Right lobe of liver (tissue), 6 donors: ENCODE data around the gene TLR9. TPM values are rescaled to one million over a fixed set of nuclear protein-coding genes. Genes with fewer than 3 reads are reported as not detected.

Experiments
- ATAC-seq, 4 donors: fragments of 200-7000 bp; cut with Tn5 transposase; one replicate each; pipeline ENCODE4 v1.9.1; 2020; ENCODE audit warnings: mild to moderate bottlenecking in 4 of 4, moderate library complexity in 4 of 4
- DNase-seq, 3 donors: peaks; one replicate each; pipeline ENCODE4 v3.0.0-alpha.2; 2020
- H3K27ac ChIP-seq, 3 donors: fragments of 200-600 bp; one replicate each; pipeline ENCODE4 v1.8.0; 2022
- H3K27me3 ChIP-seq, 2 donors: fragments of 200-600 bp; one replicate each; pipeline ENCODE4 v1.8.0; 2022
- H3K36me3 ChIP-seq, 4 donors: fragments of 200-600 bp; sonication (generic) in 1 of 4; one replicate each; pipeline versions ENCODE4 v1.5.1 to v1.8.0; 2017 to 2022; ENCODE audit warnings: control low read depth in 1 of 4
- H3K4me1 ChIP-seq, 4 donors: fragments of 200-600 bp; sonication (generic) in 1 of 4; one replicate each; pipeline versions ENCODE4 v1.5.1 to v1.8.0; 2017 to 2022; ENCODE audit warnings: control low read depth in 1 of 4
- H3K4me3 ChIP-seq, 3 donors: fragments of 200-600 bp; one replicate each; pipeline ENCODE4 v1.8.0; 2022
- H3K9me3 ChIP-seq, 4 donors: fragments of 200-600 bp; sonication (generic) in 1 of 4; one replicate each; pipeline versions ENCODE4 v1.5.1 to v1.8.0; 2017 to 2022; ENCODE audit warnings: control low read depth in 1 of 4
- POLR2A ChIP-seq: fragments of 450-650 bp; IDR thresholded peaks from one replicate; pipeline ENCODE4 v1.6.1; 2017; ENCODE audit warnings: antibody characterized with exemption, mild to moderate bottlenecking
- WGBS: methylation state at CpG from one replicate; pipeline ENCODE4 v1.1.6; 2018; ENCODE audit warnings: low coverage, low lambda C conversion rate; ENCODE audit not compliant: insufficient coverage; ENCODE audit errors: missing lambda C conversion rate; 5-methylcytosine and 5-hydroxymethylcytosine counted together
- intact Hi-C, 2 donors: fragments of 100-400 bp; cut with DNase I; formaldehyde crosslinking; loops; one replicate each; pipeline versions ENCODE4 v1.11.2 to v1.14.1; 2022
- total RNA-seq, 6 experiments: library from RNA; depleted of rRNA in 2 of 6; stranded (reverse); fragments of >200 nt in 2 of 6; fragmentation: NEBNext Ultra II Directional in 3 of 6; extraction: Animal tissue kit (Norgen Biotek cat#: 25700) in 3 of 6; gene quantifications; one replicate each; pipeline versions ENCODE4 v1.1.0 to v1.2.4, GENCODE V29; 2016 to 2023
- TF ChIP-seq, protein P1 (sequence below), 4 donors: fragments of 200-600 bp in 3 of 4; fragments of 450-650 bp in 1 of 4; IDR thresholded peaks; one replicate each; pipeline versions ENCODE4 v1.5.1 to v1.8.0; 2016 to 2022; ENCODE audit warnings: antibody characterized with exemption in 4 of 4, mild to moderate bottlenecking in 2 of 4
- donor health status: DM: no; HTN: yes; CAD: no.
- donor health status: DM: no; HTN: no; CAD: no.
- donor health status: DM: no; HTN: no; CAD: no.
- donor health status: DM: no; HTN: yes; CAD: no.
- donor health status: DM: no; HTN: yes; CAD: no.

The TLR9 gene
- total RNA-seq, 6 experiments from 2014 or later = 0.12 to 0.59 (median 0.24) TPM; not detected in 2

GRCh38 chr3:52269776-52270175, 44.3 kb upstream of the TLR9 start:
- Histone ChIP-seq H3K4me1 (peaks cover 0 to 34% (median 11%) of the 10 kb centered on the region in 4 donors), H3K27ac (peak overlapping the region in 2 of 3 donors; percentile 36 to 39), H3K4me3 (no peak overlapping the region), H3K36me3 (peaks cover 0 to 49% (median 17%) of the 10 kb centered on the region in 4 donors), H3K27me3 (no peaks in the 10 kb centered on the region), H3K9me3 (no peaks in the 10 kb centered on the region)
- TF ChIP-seq POLR2A = no peak
- TF ChIP-seq, protein P1, sequence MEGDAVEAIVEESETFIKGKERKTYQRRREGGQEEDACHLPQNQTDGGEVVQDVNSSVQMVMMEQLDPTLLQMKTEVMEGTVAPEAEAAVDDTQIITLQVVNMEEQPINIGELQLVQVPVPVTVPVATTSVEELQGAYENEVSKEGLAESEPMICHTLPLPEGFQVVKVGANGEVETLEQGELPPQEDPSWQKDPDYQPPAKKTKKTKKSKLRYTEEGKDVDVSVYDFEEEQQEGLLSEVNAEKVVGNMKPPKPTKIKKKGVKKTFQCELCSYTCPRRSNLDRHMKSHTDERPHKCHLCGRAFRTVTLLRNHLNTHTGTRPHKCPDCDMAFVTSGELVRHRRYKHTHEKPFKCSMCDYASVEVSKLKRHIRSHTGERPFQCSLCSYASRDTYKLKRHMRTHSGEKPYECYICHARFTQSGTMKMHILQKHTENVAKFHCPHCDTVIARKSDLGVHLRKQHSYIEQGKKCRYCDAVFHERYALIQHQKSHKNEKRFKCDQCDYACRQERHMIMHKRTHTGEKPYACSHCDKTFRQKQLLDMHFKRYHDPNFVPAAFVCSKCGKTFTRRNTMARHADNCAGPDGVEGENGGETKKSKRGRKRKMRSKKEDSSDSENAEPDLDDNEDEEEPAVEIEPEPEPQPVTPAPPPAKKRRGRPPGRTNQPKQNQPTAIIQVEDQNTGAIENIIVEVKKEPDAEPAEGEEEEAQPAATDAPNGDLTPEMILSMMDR (IDR thresholded peaks at IDR 0.05) = no peak
- ATAC-seq (no peak), DNase-seq (no peak)
- 51% methylated on average over 3 of the region's 3 CpGs for WGBS
- intact Hi-C loops = no loop called here

DNA sequence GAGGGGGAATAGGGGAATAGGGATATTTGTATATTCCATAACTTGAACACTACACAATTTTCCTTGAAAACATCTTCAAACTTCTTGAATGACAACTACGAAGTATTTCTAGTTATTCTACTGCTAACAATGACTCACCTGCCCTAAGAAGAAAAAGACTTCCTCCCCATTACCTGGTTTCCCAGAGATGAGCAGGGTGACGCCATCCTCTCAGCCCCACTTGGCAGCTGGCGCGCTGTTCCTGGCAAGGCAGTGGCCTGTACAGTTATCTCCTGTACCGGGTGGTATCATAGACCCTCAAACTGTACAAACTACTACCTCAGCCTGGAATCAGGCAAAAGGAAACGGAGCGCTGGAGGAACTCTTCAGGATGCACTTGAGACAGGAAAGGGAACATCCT, 42.6 kb upstream of the TLR9 start:
- no peak for TF ChIP-seq POLR2A
- TF ChIP-seq, protein P1 (IDR thresholded peaks at IDR 0.05) = no peak
- ATAC-seq (peak in 1 of 4 donors; percentile 51), DNase-seq (no peak)
- H3K27me3 ChIP-seq = no peaks in the 10 kb centered on the region
- H3K4me1 ChIP-seq = peaks cover 0 to 35% (median 10%) of the 10 kb centered on the region in 4 donors
- 66% methylated on average over 6 of the region's 7 CpGs for WGBS
- peaks cover 0 to 66% (median 25%) of the 10 kb centered on the region in 4 donors for H3K36me3 ChIP-seq
- no peak overlapping the region for H3K4me3 ChIP-seq
- no peak overlapping the region for H3K27ac ChIP-seq
- intact Hi-C loops = no loop called here
- H3K9me3 ChIP-seq = no peaks in the 10 kb centered on the region

DNA sequence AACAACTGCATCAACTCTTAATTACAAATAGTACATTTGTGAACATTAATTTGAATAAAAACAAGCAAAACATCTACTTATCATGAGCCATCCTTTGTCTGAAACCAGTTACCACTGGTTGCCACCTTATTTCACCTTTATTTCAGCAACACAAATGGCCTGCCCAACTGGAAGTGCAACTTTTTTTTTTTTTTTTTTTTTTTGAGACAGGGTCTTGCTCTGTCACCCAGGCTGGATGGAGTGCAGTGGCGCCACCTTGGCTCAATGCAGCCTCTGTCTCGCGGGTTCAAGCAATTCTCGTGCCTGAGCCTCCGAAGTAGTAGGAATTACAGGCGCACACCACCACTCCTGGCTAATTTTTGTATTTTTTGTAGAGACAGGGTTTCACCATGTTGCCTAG, 39.9 kb upstream of the TLR9 start:
- WGBS = 100% methylated on average over 6 of the region's 6 CpGs
- H3K9me3 ChIP-seq = no peaks in the 10 kb centered on the region
- peak in 2 of 4 donors; percentile 14 to 20 for ATAC-seq
- TF ChIP-seq, protein P1 (IDR thresholded peaks at IDR 0.05) = no peak
- no peak for TF ChIP-seq POLR2A
- peaks cover 0 to 93% (median 37%) of the 10 kb centered on the region in 4 donors for H3K36me3 ChIP-seq
- intact Hi-C loops = no loop called here
- DNase-seq = no peak
- no peak overlapping the region for H3K4me3 ChIP-seq
- no peak overlapping the region for H3K27ac ChIP-seq
- peaks cover 0 to 17% (median 0%) of the 10 kb centered on the region in 4 donors for H3K4me1 ChIP-seq
- H3K27me3 ChIP-seq = no peaks in the 10 kb centered on the region

- H3K36me3 ChIP-seq = peaks cover 14 to 96% (median 60%) of the 10 kb centered on the region in 4 donors
- DNase-seq (no peak), ATAC-seq (no peak)
- no peak overlapping the region for H3K27ac ChIP-seq
- H3K4me3 ChIP-seq = no peak overlapping the region
- TF ChIP-seq, protein P1 (IDR thresholded peaks at IDR 0.05) = no peak
- intact Hi-C loops = no loop called here
- H3K4me1 ChIP-seq = peaks cover 0 to 4% (median 0%) of the 10 kb centered on the region in 4 donors
- H3K9me3 ChIP-seq = no peaks in the 10 kb centered on the region
- no peaks in the 10 kb centered on the region for H3K27me3 ChIP-seq
These were observed 37.0 kb upstream of the TLR9 start for GRCh38 chr3:52262447-52262846.

DNA sequence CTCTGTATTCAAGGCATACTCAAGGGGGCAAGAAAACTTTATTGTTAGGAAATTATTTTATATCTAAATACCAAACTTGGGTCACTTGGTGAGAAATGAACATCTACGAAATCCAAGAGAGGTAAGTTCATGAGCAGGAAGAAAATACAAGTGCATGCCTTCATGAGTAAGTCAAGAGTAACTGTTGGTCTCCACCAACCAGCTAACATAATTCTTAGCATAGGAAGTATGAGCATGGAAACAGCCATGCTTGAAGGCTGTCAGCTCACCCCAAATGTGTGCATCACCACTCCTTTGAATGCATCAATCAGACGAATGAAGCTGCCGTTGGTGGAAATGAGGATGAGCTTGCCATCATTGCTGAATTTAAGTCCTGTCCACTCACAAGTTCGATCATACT, 34.0 kb upstream of the TLR9 start:
- H3K27me3 ChIP-seq = no peaks in the 10 kb centered on the region
- peaks cover 0 to 4% (median 0%) of the 10 kb centered on the region in 4 donors for H3K4me1 ChIP-seq
- no peak for TF ChIP-seq POLR2A
- TF ChIP-seq, protein P1 (IDR thresholded peaks at IDR 0.05) = no peak
- no peak overlapping the region for H3K27ac ChIP-seq
- H3K9me3 ChIP-seq = no peaks in the 10 kb centered on the region
- no peak overlapping the region for H3K4me3 ChIP-seq
- DNase-seq (no peak), ATAC-seq (no peak)
- peaks cover 14 to 96% (median 65%) of the 10 kb centered on the region in 4 donors for H3K36me3 ChIP-seq
- intact Hi-C loops = no loop called here
- WGBS = 85% methylated on average over 4 of the region's 4 CpGs
